GM19238 (cell line): ENCODE data around the gene AMPD3.

Source experiments
- DNase-seq: peaks from one replicate; pipeline ENCODE4 v3.0.0; 2011; ENCODE audit warnings: low spot score; ENCODE audit not compliant: insufficient read length

The AMPD3 gene

DNA sequence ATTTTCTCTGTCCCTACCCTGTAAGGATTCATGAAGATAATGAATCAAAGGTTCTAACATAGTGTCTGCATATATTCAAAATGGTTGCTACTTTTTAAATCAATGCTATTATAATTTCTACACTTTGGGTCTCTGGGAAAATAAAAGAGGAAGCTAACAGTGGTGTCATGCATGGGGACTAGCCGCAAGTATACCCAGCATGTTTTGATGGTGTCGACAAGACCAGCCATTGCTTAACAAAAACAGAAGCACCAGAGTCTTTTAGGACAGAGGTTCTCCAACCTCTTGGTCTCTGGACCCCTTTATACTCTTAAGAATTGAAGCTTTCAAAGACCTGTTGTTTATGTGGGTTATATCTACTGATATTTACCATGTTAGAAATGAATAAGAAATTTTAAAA lies 48.2 kb downstream of the AMPD3 start:
- no peak for DNase-seq

DNA sequence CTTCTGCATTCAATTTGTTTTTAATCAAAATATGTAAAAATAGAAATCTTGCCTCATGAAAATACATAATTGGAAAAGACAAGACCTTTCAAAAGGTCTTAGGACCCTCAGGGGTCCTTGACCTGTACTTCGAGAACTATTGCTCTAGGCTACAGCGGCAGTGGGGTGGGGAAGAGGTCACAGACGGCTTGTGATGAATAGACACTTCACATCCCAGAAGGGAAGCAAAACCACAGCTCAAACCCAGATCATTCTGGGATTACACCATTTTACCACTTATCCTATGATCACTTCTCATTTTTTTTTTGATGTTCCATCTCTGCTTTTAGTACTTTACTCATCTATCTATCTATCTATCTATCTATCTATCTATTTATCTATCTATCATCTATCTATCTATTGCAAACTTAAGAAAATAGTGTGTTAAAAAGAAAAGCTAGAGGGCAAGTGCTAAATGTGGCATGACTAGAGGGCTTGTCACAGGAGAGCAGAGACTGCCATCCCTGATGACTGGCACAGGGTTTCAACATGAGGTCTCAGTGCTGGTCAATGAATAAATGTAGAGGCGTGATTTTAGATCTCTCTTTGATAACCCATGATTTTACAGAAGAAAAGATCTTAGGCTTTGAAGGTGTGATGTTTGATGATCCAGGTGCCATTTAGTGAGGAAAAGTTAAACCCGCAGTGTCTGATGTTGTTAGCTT lies 48.9 kb downstream of the AMPD3 start:
- no peak for DNase-seq

DNA sequence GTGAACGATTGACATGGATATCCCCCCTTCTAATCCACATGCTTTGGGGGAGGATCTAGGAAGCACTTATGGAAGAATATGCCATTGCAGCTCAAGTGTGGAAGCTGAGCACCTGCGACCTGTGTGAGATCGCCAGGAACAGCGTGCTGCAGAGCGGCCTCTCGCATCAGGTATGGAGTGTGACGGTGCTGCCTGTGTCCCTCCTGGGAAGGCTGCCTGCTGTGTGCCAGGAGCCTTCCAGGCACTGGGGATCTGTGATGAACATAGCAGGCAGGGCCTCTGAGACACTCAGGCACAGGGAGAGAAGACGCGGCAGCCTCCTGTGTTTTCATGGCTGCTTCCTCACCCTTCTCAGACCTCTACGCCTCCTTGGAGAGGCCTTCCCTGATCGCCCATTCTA lies 49.4 kb downstream of the AMPD3 start:
- no peak for DNase-seq

DNA sequence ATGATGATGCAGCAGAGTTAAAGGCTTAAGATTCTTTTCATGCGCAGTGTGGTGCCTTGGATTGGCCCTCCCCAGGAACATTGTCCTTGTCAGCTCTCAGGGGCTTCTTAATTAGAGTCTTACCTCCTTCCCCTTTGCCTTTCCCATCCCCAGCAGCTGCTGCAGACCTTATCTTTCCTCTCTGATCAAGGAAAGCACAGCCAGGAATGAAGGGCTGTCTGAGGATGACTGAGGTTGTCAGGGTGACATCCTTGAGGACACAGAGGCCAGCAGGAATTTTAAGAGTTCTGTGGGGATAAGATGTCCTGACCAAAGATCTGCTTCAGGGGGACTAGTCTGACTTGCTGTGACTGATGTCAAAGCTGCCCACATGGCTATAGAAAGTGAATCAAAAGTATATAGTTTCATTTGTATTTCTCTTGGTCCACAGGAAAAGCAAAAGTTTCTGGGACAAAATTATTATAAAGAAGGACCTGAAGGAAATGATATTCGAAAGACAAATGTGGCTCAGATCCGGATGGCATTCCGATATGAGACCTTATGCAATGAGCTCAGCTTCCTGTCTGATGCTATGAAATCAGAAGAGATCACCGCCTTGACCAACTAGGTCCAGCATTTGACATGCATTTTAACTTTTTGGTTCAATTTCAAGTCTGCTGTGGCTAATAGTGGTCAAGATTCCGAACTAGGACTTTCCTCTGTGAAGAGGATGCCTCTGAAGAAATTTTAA lies 50.4 kb downstream of the AMPD3 start:
- no peak for DNase-seq

- no peak for DNase-seq
Measured at GRCh38 chr11:10506008-10506370, 50.9 kb downstream of the AMPD3 start.

GRCh38 chr11:10511181-10511621 lies 56.1 kb downstream of the AMPD3 start:
- no peak for DNase-seq

- DNase-seq: no peak
Measured at GRCh38 chr11:10514202-10514601, 59.1 kb downstream of the AMPD3 start.

DNA sequence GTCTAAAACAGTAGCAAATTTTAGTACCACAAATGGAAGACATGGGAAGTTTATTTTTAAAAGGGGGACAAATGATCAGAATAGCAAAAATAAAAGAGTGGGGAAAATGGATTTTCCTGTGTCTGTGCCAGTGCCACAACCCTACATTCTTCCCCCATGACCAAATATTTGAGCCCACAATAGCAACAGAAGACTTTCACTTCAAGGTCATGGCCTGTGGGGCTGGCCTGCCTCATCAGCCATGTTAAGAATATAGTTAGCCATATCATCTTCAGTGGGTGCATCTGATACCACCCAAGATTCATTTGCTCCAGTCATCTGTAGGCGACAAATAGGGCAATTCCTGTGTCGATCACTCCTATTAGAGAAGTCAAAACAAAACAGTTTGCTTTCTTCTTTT lies 59.6 kb downstream of the AMPD3 start:
- DNase-seq: no peak

GRCh38 chr11:10515418-10515817 lies 60.4 kb downstream of the AMPD3 start:
- DNase-seq: no peak

DNA sequence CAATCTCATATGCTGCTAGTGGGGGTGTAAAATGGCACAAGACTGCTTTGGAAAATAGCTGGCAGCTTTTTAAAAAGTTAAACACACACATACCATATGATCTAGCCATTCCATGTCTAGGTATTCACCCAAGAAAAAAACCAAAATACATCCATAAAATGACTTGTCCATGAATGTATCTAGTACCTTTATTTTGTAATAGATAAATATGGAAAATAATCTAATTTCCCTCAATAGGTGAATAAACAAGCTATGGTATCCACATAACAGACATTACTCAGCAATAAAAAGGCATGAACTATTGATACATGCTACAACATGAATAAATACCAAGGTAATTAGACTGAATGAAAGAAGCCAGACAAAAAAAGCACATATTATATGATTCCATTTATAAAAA lies 63.1 kb downstream of the AMPD3 start:
- no peak for DNase-seq

DNA sequence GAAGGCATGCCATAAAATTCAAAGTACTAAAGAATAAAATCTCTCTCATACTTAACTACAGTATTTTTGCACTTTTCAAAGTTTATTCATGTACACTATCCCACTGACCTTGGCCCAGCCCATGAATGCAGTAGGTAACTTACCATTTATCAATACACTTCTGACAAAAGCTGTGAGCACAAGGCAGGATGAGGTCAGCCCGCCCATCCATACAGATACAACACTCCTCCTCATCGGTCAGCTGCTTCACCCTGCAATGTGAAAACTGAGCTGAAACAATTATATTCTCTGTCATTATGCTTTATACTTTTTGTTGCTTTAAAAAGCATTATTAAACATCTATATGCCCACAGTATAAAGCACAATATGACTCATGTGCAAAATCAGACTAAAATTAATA lies 63.8 kb downstream of the AMPD3 start:
- DNase-seq: no peak

DNA sequence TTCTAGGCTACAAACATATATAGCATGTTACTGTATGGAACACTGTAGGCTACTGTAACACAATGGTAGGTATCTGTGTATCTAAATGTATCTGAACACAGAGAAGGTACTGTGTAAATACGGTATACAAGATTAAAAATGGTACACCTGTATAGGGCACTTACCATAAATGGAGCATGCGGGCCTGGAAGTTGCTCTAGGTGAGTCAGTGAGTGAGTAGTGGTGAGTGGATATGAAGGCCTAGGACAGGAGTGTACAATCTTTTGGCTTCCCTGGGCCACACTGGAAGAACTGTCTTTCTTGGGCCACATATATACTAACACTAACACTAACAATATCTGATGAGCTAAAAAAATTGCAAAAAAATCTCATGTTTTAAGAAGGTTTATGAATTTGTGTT lies 64.6 kb downstream of the AMPD3 start:
- DNase-seq: no peak

DNA sequence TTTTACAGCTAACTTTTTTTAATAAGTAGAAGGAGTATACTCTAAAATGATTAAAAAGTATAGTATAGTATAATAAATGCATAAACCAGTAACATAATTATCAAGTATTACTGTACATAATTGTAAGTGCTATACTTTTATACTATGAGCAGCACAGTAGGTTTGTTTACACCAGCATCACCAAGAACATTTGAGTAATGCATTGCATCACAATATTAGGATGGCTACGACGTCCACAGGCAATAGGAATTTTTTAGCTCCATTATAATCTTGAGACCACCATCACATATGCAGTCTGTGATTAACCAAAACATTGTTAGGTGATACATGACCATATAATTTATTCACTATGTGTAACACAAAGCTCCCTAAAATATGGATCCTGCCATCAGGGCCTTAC lies 65.5 kb downstream of the AMPD3 start:
- DNase-seq: no peak

GRCh38 chr11:10522276-10522675 lies 67.2 kb downstream of the AMPD3 start:
- DNase-seq: no peak

DNA sequence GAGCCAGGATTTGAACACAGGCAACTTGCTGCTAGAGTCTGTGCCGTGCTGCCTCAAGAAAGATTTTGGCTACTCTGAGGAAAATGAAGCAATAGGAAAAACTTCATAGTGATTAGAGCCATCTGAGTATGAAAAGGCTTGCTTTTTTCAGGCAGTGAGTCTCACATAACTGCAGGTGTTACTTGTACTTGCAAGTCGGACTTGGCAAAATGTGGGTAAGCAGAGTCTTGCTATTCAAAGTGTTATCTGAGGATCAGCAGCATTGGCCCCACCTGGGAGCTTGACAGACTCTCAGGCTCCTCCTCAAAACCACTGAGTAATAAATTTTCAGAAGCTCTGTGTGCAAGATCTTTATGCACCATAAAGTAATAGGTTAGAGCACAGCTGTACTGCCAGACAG lies 67.9 kb downstream of the AMPD3 start:
- no peak for DNase-seq

- DNase-seq: no peak
Measured at GRCh38 chr11:10524471-10524870, 69.4 kb downstream of the AMPD3 start.

DNA sequence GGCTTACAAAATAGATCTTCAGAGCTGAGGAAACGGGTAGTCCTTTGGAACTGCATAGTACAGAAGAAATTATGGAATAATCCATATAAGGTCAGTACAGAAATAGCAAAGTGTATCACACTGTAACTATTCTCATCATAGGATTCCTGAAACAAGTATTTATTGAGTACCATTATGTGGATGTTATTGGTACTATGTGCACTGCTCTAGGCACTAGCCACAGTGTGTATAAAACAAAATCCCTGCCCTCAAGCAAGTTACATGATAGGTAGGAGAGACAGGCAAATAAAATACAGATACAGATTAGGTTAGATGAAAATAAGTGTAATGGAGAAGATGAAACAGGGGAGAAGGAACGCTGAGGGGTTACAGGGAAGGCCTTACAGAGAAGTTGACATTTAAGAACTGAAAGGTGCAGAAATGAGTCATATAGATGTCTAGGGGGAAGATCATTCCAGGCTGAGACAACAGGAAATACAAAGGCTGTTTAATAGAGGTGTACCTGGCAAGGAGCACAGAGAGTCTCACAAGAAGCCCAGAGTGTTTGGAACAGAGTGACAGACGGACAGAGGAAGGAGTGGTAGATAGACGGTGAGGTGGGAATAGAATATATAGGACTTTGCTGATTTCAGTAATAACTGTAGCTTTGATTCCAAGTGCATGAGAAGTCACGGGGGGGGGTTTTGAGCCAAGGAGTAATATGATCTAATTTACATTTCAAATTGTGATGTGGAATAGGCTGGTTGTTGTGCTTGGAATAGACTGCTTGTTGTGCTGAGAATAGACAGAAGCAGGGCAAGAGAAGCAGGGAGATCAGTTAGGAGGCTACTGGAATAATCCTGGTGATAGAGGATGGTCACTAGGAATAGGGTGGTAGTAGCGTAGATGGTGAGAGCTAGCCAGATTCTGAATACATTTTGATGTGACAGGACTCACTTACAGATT lies 72.2 kb downstream of the AMPD3 start:
- no peak for DNase-seq

GRCh38 chr11:10528121-10528520 lies 73.1 kb downstream of the AMPD3 start:
- DNase-seq: no peak

GRCh38 chr11:10529279-10529678 lies 74.2 kb downstream of the AMPD3 start:
- no peak for DNase-seq

- DNase-seq: no peak
Measured at GRCh38 chr11:10532526-10532925, 77.5 kb downstream of the AMPD3 start.

- no peak for DNase-seq
Measured at GRCh38 chr11:10533323-10533722, 78.3 kb downstream of the AMPD3 start.

DNA sequence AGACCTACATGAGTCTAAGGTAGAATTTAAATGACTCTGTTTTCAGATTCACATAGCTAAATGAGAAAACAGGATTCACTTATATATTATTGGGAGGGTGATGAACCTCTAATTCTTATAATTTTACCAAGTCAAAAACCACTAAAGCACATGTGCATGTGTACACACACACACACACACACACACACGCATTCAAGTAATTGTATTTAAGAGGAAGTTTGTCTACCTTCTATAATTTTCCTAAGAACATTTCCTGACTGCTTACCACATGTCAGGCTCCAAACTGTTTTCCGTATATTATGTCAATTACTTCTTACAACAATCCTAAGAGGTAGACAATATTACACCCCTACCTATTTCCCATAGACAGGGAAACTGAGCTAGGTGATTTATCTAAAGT lies 79.3 kb downstream of the AMPD3 start:
- no peak for DNase-seq
